ENCODE data around the gene PHF21B.

Gene PHF21B

DNA sequence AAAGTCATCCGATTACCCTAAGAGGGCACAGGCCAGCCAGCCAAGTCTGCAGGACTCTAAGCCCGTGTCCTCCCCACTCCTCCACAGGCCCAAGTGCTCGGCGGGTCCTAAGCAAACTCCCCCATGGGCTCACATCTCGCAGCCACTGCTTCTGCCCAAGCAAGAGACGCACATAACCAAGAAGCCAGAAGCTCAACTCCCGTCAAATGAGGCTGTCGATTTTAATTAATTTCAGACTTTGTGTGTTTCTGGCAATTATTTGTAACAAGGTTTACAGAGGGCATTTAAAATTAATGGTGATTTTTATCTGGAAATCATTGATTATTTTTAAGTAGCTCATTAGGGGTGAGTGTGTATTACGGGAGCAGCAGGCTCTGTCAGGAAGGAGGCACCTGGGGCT is 27.4 kb downstream of the PHF21B start:
- Histone ChIP-seq H3K9me3 (ENCODE audit: severe bottlenecking) (no peaks in the 10 kb centered on the region), H3K36me3 (peaks cover 33% of the 10 kb centered on the region), H3K4me3 (ENCODE audit: low read depth, low read length) (no peak overlapping the region), H3K27me3 (ENCODE audit: insufficient read depth, low read depth, severe bottlenecking) (no peaks in the 10 kb centered on the region), H3K27ac (no peak overlapping the region)
- DNase-seq, result no peak
- TF ChIP-seq CTCF (IDR thresholded peaks at IDR 0.05; ENCODE audit: low read depth, low read length), result no peak

DNA sequence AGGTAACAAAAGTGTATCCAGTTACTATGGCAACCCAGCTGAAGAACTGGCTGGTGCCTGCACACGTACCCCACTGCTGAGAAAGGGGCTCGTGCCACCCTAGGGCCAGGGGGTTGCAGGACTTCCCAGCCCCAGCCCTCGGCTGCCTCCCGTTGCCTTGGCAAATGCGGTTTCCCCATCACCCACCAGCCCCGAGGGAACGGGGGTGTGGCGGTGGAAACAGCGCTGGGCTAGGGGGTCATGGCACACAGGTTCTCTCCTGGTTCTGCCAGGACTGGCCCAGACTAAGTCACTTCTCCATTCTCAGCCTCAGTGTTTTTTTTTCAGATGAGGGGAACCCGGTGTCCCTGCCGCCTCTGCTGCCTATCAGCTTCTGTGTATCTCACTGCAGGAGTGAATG is 27.9 kb downstream of the PHF21B start:
- no peak overlapping the region for H3K27ac ChIP-seq
- no peaks in the 10 kb centered on the region for H3K27me3 ChIP-seq (ENCODE audit: insufficient read depth, low read depth, severe bottlenecking)
- peaks cover 27% of the 10 kb centered on the region for H3K36me3 ChIP-seq
- no peaks in the 10 kb centered on the region for H3K9me3 ChIP-seq (ENCODE audit: severe bottlenecking)
- no peak for TF ChIP-seq CTCF (IDR thresholded peaks at IDR 0.05; ENCODE audit: low read depth, low read length)
- no peak for DNase-seq
- no peak overlapping the region for H3K4me3 ChIP-seq (ENCODE audit: low read depth, low read length)

GRCh38 chr22:44979154-44979553 is 30.7 kb downstream of the PHF21B start:
- H3K27ac ChIP-seq, result no peak overlapping the region
- no peaks in the 10 kb centered on the region for H3K27me3 ChIP-seq (ENCODE audit: insufficient read depth, low read depth, severe bottlenecking)
- no peak for TF ChIP-seq CTCF (IDR thresholded peaks at IDR 0.05; ENCODE audit: low read depth, low read length)
- no peaks in the 10 kb centered on the region for H3K9me3 ChIP-seq (ENCODE audit: severe bottlenecking)
- H3K4me3 ChIP-seq (ENCODE audit: low read depth, low read length), result no peak overlapping the region
- peaks cover 11% of the 10 kb centered on the region for H3K36me3 ChIP-seq
- no peak for DNase-seq

DNA sequence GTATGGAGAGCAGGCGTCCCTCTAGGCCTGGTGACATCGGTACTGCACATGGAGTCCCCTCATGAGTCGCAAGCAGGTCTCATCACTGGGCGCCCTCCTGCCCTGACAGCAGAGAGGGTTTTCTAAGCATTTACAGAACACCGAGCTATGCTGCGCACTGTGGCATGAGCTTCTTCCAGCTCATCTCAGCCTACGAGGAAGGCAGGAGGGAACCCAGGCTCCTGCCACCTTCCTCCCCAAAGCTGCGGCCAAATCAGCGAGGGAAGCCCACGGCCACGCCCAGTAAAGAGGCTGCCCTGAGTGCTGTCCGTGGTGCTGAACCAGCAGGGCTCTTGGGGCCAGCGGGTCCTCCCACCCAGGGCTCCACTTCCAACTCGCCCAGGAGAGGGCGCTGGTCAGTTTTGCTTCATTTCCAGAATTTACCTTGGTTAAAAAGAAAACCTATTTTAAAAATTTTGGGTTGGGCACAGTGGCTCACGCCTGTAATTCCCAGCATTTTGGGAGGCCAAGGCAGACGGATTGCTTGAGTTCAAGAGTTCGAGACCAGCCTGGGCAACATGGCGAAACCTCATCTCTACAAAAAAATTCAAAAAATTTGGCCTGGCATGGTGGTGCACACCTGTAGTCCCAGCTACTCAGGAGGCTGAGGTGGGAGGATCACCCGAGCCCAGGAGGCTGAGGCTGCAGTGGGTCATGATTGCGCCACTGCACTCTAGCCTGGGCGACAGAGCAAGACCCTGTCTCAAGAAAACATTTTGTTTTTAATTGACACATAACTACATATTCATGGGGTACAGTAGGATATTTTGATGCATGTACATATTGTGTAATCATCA is 34.2 kb downstream of the PHF21B start:
- H3K9me3 ChIP-seq (ENCODE audit: severe bottlenecking), result no peaks in the 10 kb centered on the region
- peak; percentile 47 for DNase-seq
- peak; percentile 68 for TF ChIP-seq CTCF (IDR thresholded peaks at IDR 0.05; ENCODE audit: low read depth, low read length)
- no peaks in the 10 kb centered on the region for H3K27me3 ChIP-seq (ENCODE audit: insufficient read depth, low read depth, severe bottlenecking)
- H3K36me3 ChIP-seq, result peaks cover 20% of the 10 kb centered on the region
- H3K4me3 ChIP-seq (ENCODE audit: low read depth, low read length), result no peak overlapping the region
- no peak overlapping the region for H3K27ac ChIP-seq

GRCh38 chr22:44974454-44974853 is 35.4 kb downstream of the PHF21B start:
- DNase-seq, result no peak
- H3K27me3 ChIP-seq (ENCODE audit: insufficient read depth, low read depth, severe bottlenecking), result no peaks in the 10 kb centered on the region
- no peaks in the 10 kb centered on the region for H3K9me3 ChIP-seq (ENCODE audit: severe bottlenecking)
- H3K36me3 ChIP-seq, result peaks cover 25% of the 10 kb centered on the region
- H3K4me3 ChIP-seq (ENCODE audit: low read depth, low read length), result no peak overlapping the region
- H3K27ac ChIP-seq, result no peak overlapping the region
- TF ChIP-seq CTCF (IDR thresholded peaks at IDR 0.05; ENCODE audit: low read depth, low read length), result no peak

DNA sequence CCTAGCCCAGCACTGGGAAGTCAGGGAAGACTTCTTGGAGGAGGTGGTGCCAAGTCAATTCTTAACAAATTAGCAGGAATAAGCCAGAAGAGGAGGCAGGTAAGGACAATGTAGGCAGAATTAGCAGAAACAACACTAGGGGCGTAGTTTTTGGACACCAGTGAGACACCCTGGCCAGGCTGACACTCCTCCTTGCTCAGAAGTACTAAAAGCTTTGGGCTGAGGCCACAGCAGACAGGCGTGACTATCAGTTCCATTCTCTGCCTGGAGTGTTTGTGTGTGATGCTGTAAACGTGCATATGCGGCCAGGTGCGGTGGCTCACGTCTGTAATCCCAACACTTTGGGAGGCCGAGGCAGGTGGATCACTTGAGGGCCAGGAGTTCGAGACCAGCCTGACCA is 36.0 kb downstream of the PHF21B start:
- Histone ChIP-seq H3K27ac (no peak overlapping the region), H3K27me3 (ENCODE audit: insufficient read depth, low read depth, severe bottlenecking) (no peaks in the 10 kb centered on the region), H3K9me3 (ENCODE audit: severe bottlenecking) (no peaks in the 10 kb centered on the region), H3K36me3 (peaks cover 24% of the 10 kb centered on the region), H3K4me3 (ENCODE audit: low read depth, low read length) (no peak overlapping the region)
- no peak for DNase-seq
- no peak for TF ChIP-seq CTCF (IDR thresholded peaks at IDR 0.05; ENCODE audit: low read depth, low read length)
